Ovary (tissue), 3 donors: Measurements from ENCODE around the gene SETD1A.

Source experiments
- EP300 ChIP-seq: sonication (generic); formaldehyde crosslinking; IDR thresholded peaks from one replicate; pipeline ENCODE4 v1.6.1; 2017; ENCODE audit warnings: antibody characterized with exemption
- POLR2A ChIP-seq: fragments of 450-650 bp; IDR thresholded peaks from one replicate; pipeline ENCODE4 v1.6.1; 2017; ENCODE audit warnings: antibody characterized with exemption, mild to moderate bottlenecking, moderate library complexity
- TF ChIP-seq, protein P1 (sequence below), 3 donors: fragments of 450-650 bp in 2 of 3; fragments of 200-600 bp in 1 of 3; IDR thresholded peaks; one replicate each; pipeline versions ENCODE4 v1.5.1 to v1.8.0; 2016 to 2022; ENCODE audit warnings: antibody characterized with exemption in 3 of 3, mild to moderate bottlenecking in 1 of 3
- donor health status: DM: no; HTN: no; CAD: no.

DNA sequence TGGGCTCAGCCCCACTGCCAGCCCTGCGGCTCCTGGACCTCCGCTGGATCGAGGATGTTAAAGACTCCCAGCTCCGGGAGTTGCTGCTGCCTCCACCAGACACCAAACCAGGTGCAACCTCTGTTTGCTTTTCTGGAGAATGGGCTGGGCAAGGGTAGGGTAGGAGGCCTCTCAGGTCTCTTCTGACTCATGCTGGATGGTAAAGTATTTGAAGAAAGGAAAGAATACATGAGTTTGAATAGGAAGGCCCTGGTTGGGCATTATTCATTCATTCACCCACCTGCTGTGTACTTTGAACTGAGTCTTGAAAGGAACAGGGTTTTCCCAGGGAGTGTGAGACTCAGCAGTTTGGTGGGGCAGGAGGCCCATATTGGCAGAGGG is 15.1 kb upstream of the SETD1A start:
- TF ChIP-seq, protein P1, sequence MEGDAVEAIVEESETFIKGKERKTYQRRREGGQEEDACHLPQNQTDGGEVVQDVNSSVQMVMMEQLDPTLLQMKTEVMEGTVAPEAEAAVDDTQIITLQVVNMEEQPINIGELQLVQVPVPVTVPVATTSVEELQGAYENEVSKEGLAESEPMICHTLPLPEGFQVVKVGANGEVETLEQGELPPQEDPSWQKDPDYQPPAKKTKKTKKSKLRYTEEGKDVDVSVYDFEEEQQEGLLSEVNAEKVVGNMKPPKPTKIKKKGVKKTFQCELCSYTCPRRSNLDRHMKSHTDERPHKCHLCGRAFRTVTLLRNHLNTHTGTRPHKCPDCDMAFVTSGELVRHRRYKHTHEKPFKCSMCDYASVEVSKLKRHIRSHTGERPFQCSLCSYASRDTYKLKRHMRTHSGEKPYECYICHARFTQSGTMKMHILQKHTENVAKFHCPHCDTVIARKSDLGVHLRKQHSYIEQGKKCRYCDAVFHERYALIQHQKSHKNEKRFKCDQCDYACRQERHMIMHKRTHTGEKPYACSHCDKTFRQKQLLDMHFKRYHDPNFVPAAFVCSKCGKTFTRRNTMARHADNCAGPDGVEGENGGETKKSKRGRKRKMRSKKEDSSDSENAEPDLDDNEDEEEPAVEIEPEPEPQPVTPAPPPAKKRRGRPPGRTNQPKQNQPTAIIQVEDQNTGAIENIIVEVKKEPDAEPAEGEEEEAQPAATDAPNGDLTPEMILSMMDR (IDR thresholded peaks at IDR 0.05) = no peak
- TF ChIP-seq POLR2A = no peak
- no peak for TF ChIP-seq EP300
